PC-3 (cell line): ENCODE measurements around the gene CDK16.

Experiments used
- CTCF ChIP-seq: fragments of 300-600 bp; sonication (generic); conservative IDR thresholded peaks from 2 replicates; pipeline ENCODE4 v1.5.1; 2017; ENCODE audit warnings: antibody characterized with exemption, low read depth, mild to moderate bottlenecking, low read length
- EZH2phosphoT487 ChIP-seq: fragments of 300-600 bp; sonication (generic); IDR thresholded peaks from 2 replicates; pipeline ENCODE4 v1.6.1; 2018; ENCODE audit warnings: mild to moderate bottlenecking, antibody characterized with exemption, low read length, borderline replicate concordance

GRCh38 chrX:47180346-47180745 lies 38.1 kb upstream of the CDK16 start:
- TF ChIP-seq CTCF (no peak), EZH2phosphoT487 (no peak)
